ENCODE results near the gene FCGR3A.
"Not testable (repeated sequence)": the region's sequence is repeated elsewhere in the genome, so short reads cannot be mapped to it uniquely, and the experiment has no call there.

FCGR3A gene

DNA sequence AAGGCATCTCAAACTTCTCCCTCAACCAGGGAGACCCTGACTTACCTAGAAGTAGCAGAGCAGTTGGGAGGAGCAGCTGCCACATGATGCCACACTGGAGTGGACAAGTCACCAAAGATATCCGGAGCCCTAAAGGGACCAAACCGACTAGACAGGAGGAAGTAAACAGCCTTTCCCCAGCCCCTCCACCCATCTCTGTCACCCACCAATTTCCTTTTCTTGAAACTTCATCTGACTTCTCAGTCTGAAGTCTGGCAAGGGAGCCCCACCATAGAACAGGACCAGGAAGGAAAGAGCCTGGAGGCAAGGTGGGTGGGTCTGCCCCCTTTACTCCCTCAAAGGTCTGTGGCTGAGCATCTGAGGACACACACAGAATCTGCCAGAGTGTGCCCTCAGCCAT is at the start of gene FCGR3A:
Gene FCGR3A (minus strand): TSS at position 167 of the 400 bp plus-strand sequence. CDS start 82 bp downstream, at position 85.
- H3K27me3 Mint-ChIP-seq (ENCODE audit: low read depth): peaks cover 11% of the 10 kb centered on the region
- no peak within 1 kb of the TSS for H3K4me3 Mint-ChIP-seq
- H3K27ac Mint-ChIP-seq: no peak within 1 kb of the TSS

DNA sequence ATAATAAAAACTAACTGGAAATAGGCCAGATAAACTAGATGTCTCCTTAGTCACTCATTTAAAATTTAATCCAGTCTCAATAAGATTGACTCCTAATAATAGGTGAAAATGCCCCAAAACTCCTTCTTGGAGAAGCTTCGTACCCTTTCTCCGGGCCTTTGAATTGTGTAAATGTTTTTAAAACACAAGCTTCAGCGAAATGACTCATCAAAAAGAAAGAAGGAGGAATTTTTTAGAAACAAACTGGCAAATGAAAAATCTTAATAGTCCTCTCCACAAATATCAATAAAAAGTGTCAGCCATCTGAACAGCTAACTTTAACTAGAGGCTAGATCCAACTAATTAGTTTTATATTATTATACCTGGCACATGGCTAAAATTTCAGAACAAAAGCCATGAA is 47.5 kb upstream of the FCGR3A start:
- H3K27me3 Mint-ChIP-seq (ENCODE audit: low read depth); H3K4me3 Mint-ChIP-seq; H3K36me3 Mint-ChIP-seq (ENCODE audit: low read depth); H3K27ac Mint-ChIP-seq; H3K9me3 Mint-ChIP-seq: not testable (repeated sequence)
- peaks cover 11% of the 10 kb centered on the region for H3K4me1 Mint-ChIP-seq

More for the DNA sequence above, at the start of gene FCGR3A:
- H3K9me3 Mint-ChIP-seq: no peaks in the 10 kb centered on the region
- no peaks in the 10 kb centered on the region for H3K4me1 Mint-ChIP-seq
- H3K36me3 Mint-ChIP-seq (ENCODE audit: low read depth): no peaks in the 10 kb centered on the region
- TF ChIP-seq, protein P1, sequence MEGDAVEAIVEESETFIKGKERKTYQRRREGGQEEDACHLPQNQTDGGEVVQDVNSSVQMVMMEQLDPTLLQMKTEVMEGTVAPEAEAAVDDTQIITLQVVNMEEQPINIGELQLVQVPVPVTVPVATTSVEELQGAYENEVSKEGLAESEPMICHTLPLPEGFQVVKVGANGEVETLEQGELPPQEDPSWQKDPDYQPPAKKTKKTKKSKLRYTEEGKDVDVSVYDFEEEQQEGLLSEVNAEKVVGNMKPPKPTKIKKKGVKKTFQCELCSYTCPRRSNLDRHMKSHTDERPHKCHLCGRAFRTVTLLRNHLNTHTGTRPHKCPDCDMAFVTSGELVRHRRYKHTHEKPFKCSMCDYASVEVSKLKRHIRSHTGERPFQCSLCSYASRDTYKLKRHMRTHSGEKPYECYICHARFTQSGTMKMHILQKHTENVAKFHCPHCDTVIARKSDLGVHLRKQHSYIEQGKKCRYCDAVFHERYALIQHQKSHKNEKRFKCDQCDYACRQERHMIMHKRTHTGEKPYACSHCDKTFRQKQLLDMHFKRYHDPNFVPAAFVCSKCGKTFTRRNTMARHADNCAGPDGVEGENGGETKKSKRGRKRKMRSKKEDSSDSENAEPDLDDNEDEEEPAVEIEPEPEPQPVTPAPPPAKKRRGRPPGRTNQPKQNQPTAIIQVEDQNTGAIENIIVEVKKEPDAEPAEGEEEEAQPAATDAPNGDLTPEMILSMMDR (IDR thresholded peaks at IDR 0.05; ENCODE audit: unreplicated experiment in 3 of 3): no peak

DNA sequence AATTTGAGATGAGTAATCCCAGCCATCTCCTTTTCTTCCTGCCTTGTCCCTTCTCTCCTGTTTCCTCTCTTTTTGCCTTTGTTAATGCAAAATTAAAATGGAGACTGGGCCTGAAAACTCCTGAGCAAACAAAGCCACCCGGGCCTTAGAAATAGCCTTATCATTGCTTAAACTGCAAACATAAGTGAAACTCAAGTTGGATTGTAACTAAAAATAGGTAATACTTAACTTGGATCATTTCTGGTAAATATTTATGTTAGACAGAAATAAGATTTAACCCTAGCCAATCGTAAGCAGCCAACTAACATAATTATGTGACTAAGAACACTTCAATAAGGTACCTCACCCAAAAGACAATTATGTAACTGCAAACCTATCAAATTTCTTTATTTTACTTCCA is 46.0 kb upstream of the FCGR3A start:
- not testable (repeated sequence) for H3K4me3 Mint-ChIP-seq; H3K27me3 Mint-ChIP-seq (ENCODE audit: low read depth); H3K9me3 Mint-ChIP-seq; H3K36me3 Mint-ChIP-seq (ENCODE audit: low read depth)
- peaks cover 11% of the 10 kb centered on the region for H3K4me1 Mint-ChIP-seq
- H3K27ac Mint-ChIP-seq: peak overlapping the region; percentile 83 to 96 (median 95)

- not testable (repeated sequence) for H3K9me3 Mint-ChIP-seq; H3K27me3 Mint-ChIP-seq (ENCODE audit: low read depth); H3K36me3 Mint-ChIP-seq (ENCODE audit: low read depth); H3K4me3 Mint-ChIP-seq
- Mint-ChIP-seq H3K27ac (peak overlapping the region; percentile 83 to 96 (median 95)), H3K4me1 (peaks cover 11% of the 10 kb centered on the region)
Measured at GRCh38 chr1:161595173-161595572, 45.6 kb upstream of the FCGR3A start.

DNA sequence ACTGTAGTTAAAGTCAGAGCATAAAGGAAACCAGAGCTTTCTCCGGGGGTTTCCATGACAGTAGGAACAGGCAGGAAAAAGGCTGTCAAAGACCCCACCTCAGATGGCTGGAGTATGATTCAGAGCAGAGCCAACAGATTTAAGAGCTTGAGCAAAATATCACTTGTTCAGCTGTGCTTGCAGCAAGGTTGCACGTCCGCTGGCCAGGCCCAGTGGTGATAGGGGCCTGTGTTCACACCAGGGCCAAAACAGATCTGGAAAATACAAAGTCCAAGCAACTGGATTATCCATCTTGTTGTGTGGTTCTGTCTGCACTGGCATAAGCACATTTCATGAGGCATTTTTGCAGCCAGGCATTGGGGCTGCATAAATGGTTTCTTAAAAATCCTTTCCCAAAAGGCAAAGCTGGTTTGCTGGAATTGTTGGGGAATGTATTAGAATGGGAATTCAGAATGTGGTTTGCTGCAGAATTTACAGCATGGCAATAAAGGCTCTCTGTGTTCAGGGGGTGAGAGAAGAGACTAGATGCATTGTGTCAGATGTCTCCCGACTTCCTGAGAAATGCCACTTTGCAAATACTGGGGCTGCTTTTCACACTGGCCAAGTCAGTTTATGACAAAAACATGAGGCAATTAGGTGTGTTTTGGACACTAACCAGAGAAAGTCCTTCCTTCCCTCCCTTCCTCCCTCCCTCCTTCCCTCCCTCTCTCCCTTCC is 44.8 kb upstream of the FCGR3A start:
- Mint-ChIP-seq H3K4me1 (peaks cover 15% of the 10 kb centered on the region), H3K27ac (peak overlapping the region in 2 of 3 experiments; percentile 64 to 87), H3K27me3 (ENCODE audit: low read depth) (peaks cover 13% of the 10 kb centered on the region)
- H3K36me3 Mint-ChIP-seq (ENCODE audit: low read depth); H3K9me3 Mint-ChIP-seq; H3K4me3 Mint-ChIP-seq: not testable (repeated sequence)

DNA sequence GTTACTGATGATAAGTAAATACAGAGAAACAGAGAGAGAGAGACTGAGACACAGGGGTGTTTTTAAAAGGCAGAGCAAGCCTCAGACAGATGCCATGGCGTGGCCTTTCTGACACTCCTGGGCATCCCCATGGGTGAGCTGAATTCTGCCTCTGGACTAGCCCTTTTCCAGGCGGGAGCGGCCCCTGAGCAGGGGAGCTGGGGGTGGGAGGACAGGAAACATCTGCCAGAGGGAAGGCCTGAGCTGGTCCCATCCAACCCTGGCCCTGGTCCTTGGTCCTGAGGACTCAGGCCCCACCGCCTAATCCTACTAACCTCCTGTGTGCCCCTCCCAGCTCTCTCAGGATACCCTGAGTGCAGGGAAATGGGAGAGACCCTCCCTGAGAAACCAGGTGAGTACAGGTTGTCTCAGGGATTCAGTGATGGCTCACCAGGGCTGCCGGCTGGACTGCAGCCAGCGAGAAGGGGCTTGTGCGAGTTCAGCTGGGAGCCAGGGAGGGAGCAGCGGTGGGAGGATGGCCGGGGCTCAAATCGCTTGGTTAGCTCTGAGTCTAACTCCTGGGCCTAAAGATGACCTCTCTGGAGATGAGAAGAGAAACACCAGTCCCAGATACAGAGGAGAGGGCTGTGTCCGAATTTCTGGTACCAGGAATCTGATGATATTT is 43.6 kb upstream of the FCGR3A start:
- H3K27ac Mint-ChIP-seq: peak overlapping the region in 1 of 3 experiments; percentile 84
- not testable (repeated sequence) for H3K36me3 Mint-ChIP-seq (ENCODE audit: low read depth); H3K4me3 Mint-ChIP-seq; H3K9me3 Mint-ChIP-seq
- peaks cover 19% of the 10 kb centered on the region for H3K4me1 Mint-ChIP-seq
- peaks cover 17% of the 10 kb centered on the region for H3K27me3 Mint-ChIP-seq (ENCODE audit: low read depth)

- not testable (repeated sequence) for H3K36me3 Mint-ChIP-seq (ENCODE audit: low read depth); H3K9me3 Mint-ChIP-seq
Measured at GRCh38 chr1:161592586-161592985, 43.0 kb upstream of the FCGR3A start.

DNA sequence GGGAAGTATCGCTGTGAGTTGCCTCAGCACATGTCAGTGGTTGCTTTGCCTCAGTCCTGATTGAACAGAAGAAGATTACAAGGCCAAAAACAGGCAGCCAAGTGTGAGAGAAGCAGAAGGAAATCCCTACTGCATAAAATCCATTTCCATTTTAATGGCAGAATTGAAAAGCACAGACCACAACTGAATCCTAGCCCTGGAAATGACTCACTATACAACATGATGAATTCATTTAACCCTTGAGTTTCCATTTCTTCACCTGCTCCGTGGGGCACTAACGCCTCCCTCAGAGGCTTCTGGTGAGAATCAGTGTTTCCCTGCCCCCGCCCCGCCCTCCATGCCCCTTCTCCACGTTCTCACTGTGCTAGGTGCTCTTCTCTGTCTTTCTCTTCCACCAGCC is 40.3 kb upstream of the FCGR3A start:
- not testable (repeated sequence) for H3K9me3 Mint-ChIP-seq; H3K36me3 Mint-ChIP-seq (ENCODE audit: low read depth); H3K4me3 Mint-ChIP-seq; H3K27ac Mint-ChIP-seq
- peaks cover 13% of the 10 kb centered on the region for H3K4me1 Mint-ChIP-seq
- H3K27me3 Mint-ChIP-seq (ENCODE audit: low read depth): peaks cover 17% of the 10 kb centered on the region

More at GRCh38 chr1:161592586-161592985, 43.0 kb upstream of the FCGR3A start:
- Mint-ChIP-seq H3K27ac (peak overlapping the region in 1 of 3 experiments; percentile 49), H3K4me1 (peaks cover 19% of the 10 kb centered on the region), H3K27me3 (ENCODE audit: low read depth) (peaks cover 17% of the 10 kb centered on the region)
- not testable (repeated sequence) for H3K4me3 Mint-ChIP-seq

GRCh38 chr1:161589365-161589764 is 39.7 kb upstream of the FCGR3A start:
- not testable (repeated sequence) for H3K27ac Mint-ChIP-seq; H3K4me3 Mint-ChIP-seq; H3K36me3 Mint-ChIP-seq (ENCODE audit: low read depth); H3K9me3 Mint-ChIP-seq
- peaks cover 12% of the 10 kb centered on the region for H3K4me1 Mint-ChIP-seq
- H3K27me3 Mint-ChIP-seq (ENCODE audit: low read depth): peaks cover 17% of the 10 kb centered on the region

DNA sequence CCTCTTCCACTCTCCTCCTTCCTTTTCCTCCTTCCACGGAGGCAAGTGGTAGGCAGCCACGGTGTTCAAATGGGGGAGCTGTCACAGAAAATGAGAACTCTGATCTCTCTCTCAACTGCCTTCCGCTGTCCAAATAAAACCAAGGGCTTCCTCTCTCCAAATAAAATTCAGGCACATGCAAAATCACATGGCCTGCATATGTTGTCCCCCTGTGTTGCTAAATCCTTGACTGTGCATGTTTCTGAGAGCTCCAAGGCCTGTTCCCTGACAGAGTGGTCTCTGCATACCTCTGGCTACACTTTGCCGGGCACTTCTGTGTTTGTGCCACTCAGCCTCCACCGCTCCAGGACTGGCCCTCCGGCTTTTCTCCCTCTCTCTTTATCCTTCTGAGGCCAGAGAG is 39.0 kb upstream of the FCGR3A start:
- not testable (repeated sequence) for H3K4me3 Mint-ChIP-seq; H3K27ac Mint-ChIP-seq; H3K4me1 Mint-ChIP-seq; H3K36me3 Mint-ChIP-seq (ENCODE audit: low read depth); H3K9me3 Mint-ChIP-seq
- peaks cover 16% of the 10 kb centered on the region for H3K27me3 Mint-ChIP-seq (ENCODE audit: low read depth)

DNA sequence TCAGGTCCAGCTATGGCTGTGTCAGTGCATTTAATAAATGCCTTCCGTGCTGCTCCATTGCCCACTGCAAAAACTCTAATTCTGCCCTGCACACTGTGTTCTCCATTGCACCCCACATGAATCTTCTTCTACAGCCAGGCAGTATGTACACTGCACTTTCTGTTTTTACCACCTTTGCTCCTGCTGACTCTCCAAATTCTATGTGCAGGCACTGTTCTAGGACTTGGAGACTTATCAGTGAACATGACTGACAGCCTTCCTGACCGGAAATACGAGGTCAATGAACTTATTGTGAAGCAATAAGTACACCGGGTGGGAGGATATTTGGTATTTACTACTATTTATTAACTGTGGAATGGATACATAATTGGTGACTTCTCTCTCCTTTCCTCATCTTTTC is 33.3 kb upstream of the FCGR3A start:
- not testable (repeated sequence) for H3K9me3 Mint-ChIP-seq; H3K36me3 Mint-ChIP-seq (ENCODE audit: low read depth); H3K27me3 Mint-ChIP-seq (ENCODE audit: low read depth); H3K27ac Mint-ChIP-seq; H3K4me1 Mint-ChIP-seq; H3K4me3 Mint-ChIP-seq

- not testable (repeated sequence) for H3K36me3 Mint-ChIP-seq (ENCODE audit: low read depth); H3K4me3 Mint-ChIP-seq; H3K27me3 Mint-ChIP-seq (ENCODE audit: low read depth); H3K4me1 Mint-ChIP-seq; H3K9me3 Mint-ChIP-seq; H3K27ac Mint-ChIP-seq
Measured at GRCh38 chr1:161580879-161581537, 31.4 kb upstream of the FCGR3A start.

- not testable (repeated sequence) for H3K9me3 Mint-ChIP-seq; H3K27ac Mint-ChIP-seq; H3K27me3 Mint-ChIP-seq (ENCODE audit: low read depth); H3K4me3 Mint-ChIP-seq; H3K36me3 Mint-ChIP-seq (ENCODE audit: low read depth); H3K4me1 Mint-ChIP-seq
Measured at GRCh38 chr1:161579856-161580507, 30.4 kb upstream of the FCGR3A start.

Measured in nephron (organoid).